Measurements from ENCODE around the gene NEAT1. TPM values are rescaled to one million over a fixed set of nuclear protein-coding genes. Genes with fewer than 3 reads are reported as not detected.
"Not testable (repeated sequence)": the region's sequence is repeated elsewhere in the genome, so short reads cannot be mapped to it uniquely, and the experiment has no call there.

Gene NEAT1
- total RNA-seq, 1 donor from 2014 or later = 668 TPM

GRCh38 chr11:65468874-65469333 is 46.3 kb downstream of the NEAT1 start:
- peak; percentile 88 for DNase-seq (ENCODE audit: low spot score)
- intact Hi-C loops (cut with DNase I) = loop anchor here (5.0 kb wide), 1 partner anchor 102 kb away; no protein-coding TSS in a partner anchor

GRCh38 chr11:65470433-65471049 is 47.9 kb downstream of the NEAT1 start:
- intact Hi-C loops (cut with DNase I) = loop anchor here (1.0 to 2.0 kb wide), 2 partner anchors 38 to 53 kb away; no protein-coding TSS in a partner anchor
- no peak for DNase-seq (ENCODE audit: low spot score)

DNA sequence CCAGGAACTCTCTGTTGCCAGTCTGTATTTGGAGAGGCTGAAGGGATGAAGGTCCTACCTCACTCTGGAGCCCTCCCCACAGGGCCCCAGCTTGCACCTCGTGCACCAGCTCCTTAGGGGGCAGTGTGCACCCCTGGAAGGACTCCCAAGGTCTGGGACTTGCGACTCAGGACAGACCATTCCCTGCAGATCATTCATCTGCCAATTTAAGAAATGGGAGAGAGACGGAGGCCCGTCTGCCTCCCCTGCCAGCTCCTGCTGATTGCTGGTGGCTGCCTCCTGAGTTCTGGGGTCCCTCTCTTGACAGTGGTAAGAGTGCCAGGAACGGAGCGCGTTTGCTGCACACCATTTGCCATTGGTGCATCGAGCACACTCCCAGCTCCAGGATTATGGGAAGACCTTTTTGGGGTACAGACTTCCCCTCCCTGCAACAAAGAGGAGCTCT is 48.9 kb downstream of the NEAT1 start:
- DNase-seq (ENCODE audit: low spot score) = peak; percentile 89
- intact Hi-C loops (cut with DNase I) = loop anchor here (1.0 to 2.0 kb wide), 2 partner anchors 37 to 54 kb away; no protein-coding TSS in a partner anchor

GRCh38 chr11:65472588-65473277 is 50.1 kb downstream of the NEAT1 start:
- not testable (repeated sequence) for DNase-seq (ENCODE audit: low spot score)
- intact Hi-C loops (cut with DNase I) = loop anchor here (1.0 kb wide), 1 partner anchor 25 kb away; no protein-coding TSS in a partner anchor

DNA sequence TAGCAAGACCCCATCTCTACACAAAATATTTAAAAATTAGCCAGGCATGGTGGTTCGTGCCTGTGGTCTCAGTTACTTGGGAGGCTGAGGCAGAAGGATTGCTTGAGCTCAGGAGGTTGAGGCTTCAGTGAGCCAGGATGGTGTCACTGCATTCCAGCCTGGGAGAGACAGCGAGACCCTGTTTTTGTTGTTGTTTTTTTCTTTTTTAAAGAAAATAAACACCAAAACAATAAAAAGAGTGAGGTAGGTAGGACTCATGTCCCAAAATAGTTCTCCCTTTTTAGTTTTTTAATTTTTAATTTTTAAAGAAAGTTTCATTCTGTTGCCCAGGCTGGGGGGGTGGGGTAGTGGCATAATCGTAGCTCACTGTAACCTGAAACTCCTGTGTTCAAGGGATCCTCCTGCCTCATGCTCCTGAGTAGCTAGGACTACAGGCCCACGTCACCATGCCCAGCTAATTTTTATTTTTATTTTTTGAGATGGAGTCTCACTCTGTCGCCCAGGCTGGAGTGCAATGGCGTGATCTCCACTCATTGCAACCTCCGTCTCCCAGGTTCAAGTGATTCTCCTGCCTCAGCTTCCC is 50.8 kb downstream of the NEAT1 start:
- no peak for DNase-seq (ENCODE audit: low spot score)
- intact Hi-C loops (cut with DNase I) = no loop called here

DNA sequence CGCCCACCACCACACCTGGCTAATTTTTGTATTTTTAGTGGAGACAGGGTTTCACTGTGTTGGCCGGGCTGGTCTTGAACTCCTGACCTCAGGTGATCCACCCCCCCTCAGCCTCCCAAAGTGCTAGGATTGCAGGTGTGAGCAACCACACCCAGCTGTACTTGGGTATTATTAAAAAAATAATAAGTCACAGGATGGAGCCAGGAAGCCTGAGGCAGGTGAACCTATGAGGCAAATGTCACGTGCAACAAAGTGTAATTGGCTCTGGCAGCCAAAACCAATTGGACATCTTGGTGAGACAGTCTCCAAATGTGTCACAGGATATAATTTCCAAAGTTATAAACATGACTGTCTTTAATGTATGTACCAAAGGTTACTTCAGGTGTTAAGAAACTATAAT is 52.3 kb downstream of the NEAT1 start:
- intact Hi-C loops (cut with DNase I) = no loop called here
- DNase-seq (ENCODE audit: low spot score) = no peak

GRCh38 chr11:65476632-65477148 is 54.1 kb downstream of the NEAT1 start:
- intact Hi-C loops (cut with DNase I) = loop anchor here (2.0 kb wide), 1 partner anchor 16 kb away; no protein-coding TSS in a partner anchor

GRCh38 chr11:65477149-65477965 is 54.8 kb downstream of the NEAT1 start:
- intact Hi-C loops (cut with DNase I) = loop anchor here (2.0 kb wide), 1 partner anchor 15 kb away; no protein-coding TSS in a partner anchor
- DNase-seq (ENCODE audit: low spot score) = peak; percentile 99

More at GRCh38 chr11:65476632-65477148, 54.1 kb downstream of the NEAT1 start:
- no peak for DNase-seq (ENCODE audit: low spot score)

DNA sequence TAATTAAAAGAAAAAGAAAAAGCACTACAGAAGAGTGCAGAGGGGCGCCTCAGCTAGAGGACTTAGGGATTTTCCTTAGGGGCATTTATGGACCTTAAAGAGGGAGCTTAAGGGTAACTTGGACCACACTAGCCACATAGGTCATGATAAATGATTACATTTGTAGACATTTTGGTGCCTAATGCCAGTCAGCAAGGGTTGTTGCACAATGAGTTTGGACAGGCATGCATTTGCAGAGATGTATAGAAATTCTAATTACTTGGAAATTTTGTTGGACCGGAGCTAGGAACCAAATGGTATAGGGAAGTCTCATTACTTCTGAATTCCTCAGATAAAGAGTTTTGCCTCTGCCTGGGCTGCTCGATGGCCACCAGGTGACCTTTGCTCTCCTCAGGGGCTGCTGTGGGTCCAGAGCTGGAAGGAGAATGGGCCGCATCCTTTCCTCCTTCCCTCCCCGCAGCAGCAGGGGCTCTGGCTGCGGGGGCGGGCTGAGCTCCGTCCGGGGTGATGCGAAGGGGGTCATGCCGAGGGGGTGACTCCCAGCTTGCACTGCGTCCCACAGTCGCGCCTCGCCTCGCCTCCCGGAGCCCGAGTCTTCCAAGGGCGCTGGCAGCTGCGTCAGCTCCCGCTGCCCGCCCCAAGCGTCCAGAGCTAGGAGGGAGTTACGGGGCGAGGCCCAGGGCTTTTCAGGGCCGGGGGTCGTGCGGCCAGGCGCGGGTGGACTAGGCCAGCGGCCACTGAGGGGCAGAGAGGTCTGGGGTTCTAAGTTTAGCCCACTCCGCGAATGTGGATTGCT is 56.0 kb downstream of the NEAT1 start:
- intact Hi-C loops (cut with DNase I) = no loop called here
- no peak for DNase-seq (ENCODE audit: low spot score)

DNA sequence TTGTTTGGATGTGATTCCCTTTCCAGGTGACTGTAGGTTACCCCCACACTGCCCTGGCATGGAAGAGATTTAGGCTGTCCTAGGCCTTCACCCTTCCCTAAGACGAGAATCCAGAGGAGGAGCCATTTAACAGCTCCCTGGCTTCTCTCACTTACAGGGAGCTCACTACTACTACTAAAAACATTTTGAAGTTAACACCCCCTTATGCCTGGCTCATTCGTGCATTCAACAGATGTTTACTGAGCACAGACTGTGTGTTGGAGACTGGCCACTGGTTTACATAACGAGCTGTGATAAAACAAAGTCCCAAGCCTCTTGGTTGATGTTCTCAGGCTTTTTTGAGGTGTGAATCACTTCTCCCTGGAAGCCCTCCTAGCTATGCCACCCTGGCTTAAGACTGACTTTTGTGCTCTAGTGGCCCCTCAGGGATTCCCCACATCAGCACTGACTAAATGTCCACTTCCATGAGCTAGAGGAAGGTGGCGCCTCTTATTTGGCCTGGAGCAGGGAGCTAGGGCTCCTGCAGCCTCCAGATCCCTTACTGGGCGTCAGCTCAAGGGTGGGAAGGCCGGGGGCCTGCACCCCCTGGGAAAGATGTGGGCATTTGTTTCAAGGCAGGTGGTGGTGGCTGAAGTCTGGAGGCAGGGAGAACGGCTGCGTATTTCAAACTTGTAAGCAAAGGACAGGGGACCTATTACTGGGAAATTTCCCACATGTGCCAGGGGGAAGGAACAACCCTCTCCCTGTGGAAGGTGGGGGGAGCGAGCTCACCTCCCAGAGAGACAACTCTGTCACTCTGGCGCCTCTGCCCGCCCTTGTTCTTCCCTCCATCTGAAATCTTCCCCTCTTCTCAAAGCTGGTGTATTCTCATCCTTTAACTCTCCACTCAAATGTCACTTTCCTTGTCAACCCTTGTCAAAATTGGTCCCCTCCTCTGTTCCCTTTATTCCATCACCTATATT is 56.9 kb downstream of the NEAT1 start:
- DNase-seq (ENCODE audit: low spot score) = no peak
- intact Hi-C loops (cut with DNase I) = no loop called here

- DNase-seq (ENCODE audit: low spot score) = no peak
- intact Hi-C loops (cut with DNase I) = no loop called here
Observed at GRCh38 chr11:65482306-65482850, 59.8 kb downstream of the NEAT1 start.

DNA sequence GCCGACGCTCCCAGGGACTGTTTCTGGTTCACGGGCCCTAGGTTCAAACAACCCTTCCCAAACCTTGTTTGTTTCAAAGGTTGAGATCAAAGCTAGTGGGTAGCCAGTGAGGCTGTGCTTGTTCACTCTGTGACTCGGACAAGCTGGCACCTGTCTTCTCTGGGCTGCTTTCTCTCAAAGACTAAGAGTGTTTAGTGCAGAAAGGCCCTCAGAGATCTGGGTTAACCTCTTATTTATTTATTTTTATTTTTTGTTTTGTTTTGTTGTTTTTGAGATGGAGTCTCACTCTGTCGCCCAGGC is 63.3 kb downstream of the NEAT1 start:
- DNase-seq (ENCODE audit: low spot score) = no peak
- intact Hi-C loops (cut with DNase I) = no loop called here

DNA sequence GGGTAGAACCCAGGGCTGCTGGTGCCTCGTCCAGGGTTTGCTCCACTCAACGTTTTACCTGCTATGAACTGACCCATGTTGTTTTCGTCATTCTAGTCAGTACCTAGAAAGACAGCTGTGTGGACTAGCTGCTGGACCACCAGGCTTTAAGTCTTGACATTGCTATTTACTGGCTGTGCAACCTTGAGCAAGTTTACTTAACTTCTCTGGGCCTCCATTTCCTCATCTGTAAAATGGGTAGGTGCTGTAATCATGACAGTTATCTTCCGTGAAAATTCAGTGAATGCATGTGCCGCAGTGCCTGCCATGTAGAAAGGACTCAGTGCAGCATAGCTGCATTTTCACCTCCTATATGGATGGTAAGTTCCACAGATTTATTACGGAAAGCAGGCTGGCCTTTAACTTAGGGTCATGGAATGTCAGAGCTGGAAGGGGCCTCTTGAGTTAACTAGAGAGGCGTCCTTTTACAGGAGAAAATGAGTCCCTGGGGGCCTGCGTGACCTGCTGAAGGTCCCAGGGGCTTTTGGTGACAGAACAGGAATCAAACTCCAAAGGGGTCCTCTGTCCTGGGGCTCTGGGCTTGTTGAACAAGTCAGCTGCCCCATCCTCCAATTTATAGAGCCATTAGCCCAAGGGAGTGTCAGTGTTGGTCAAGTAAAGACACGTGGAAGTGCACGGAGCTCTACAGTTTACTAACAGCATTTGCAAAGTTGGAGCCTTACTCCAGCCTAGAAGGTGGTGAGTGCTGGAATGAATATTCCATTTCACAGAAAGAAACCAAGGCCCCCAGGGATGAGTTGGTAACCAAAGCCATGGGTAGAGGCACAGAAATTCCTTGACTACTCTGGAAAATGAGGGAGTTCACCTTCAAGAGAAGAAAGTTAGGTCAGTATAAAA is 64.2 kb downstream of the NEAT1 start:
- no peak for DNase-seq (ENCODE audit: low spot score)
- intact Hi-C loops (cut with DNase I) = no loop called here

DNA sequence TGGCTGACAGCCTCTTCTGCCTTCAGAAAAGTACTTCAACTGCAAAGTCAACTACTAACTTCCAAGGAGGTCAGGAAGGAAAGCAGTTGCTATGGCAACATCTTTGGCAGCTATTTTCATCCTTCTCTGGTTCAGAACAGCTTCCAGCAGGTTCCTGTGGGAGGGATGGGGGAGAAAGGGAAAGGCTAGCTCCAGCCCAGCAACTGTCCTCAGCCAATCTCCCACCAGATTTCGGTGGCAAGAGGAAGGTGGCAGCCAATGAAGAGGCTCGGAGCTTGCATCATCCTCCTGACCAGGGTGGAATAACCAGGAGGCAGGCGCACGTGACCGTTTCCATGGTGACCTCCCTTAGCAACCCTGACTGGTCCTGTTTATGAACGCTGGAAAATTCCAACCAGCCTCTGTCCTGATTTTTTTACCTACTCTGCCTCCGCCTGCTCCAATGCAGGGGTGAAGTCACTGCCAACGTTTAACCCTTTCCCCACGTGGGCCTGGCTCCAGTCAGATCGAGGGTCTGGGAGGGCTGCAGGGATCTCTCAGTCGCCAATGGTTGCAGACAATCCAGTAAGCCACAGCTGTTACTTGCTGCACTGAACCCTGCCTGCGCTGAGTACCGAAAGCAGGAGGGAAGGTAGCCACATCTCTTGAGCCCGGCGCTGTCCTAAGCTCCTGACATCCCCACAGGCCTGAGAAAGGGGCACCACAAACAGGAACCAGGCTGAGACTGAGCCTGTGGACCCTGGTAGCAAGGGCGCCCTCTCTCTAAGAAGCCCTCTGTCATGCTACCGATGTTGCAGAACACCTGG is 65.1 kb downstream of the NEAT1 start:
- DNase-seq (ENCODE audit: low spot score) = peak; percentile 99
- intact Hi-C loops (cut with DNase I) = no loop called here

GRCh38 chr11:65488273-65489034 is 65.9 kb downstream of the NEAT1 start:
- intact Hi-C loops (cut with DNase I) = no loop called here
- no peak for DNase-seq (ENCODE audit: low spot score)

All from cardiac septum (tissue), 1 donor.